ENCODE measurements around the gene ATP2B1. TPM values are rescaled to one million over a fixed set of nuclear protein-coding genes. Genes with fewer than 3 reads are reported as not detected.

ATP2B1 gene
- total RNA-seq, 2 donors from 2014 or later = 16.4 to 80.3 TPM

DNA sequence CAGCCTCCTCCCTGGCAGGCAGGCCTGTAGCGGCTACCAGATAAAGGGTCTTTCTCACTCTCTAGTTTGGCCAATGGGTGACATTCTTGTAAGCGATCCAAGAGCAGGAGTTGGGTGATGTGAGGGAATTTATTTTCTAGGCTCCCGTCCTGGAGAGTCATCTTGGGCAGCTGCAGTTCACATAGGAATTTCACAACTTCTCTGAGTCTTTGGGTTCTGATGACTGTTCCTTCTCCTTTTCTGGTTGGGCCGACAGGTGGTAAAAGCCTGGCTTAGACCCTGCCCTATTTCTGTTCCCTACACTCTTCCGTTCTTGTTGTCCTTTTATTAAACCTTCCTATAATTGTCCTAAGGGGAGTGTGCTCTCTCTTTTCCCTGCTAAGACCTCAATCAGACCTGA lies 140.2 kb downstream of the ATP2B1 start:
- no peaks in the 10 kb centered on the region for H3K9me3 ChIP-seq
- no peak for DNase-seq (ENCODE audit: low spot score)
- no peak overlapping the region for H3K27ac ChIP-seq
- intact Hi-C loops (cut with DNase I) = no loop called here
- H3K4me3 ChIP-seq = no peak overlapping the region
- H3K4me1 ChIP-seq (replicated peaks) = no peaks in the 10 kb centered on the region
- no peaks in the 10 kb centered on the region for H3K36me3 ChIP-seq
- no peak for TF ChIP-seq POLR2A (IDR thresholded peaks at IDR 0.05)
- no peak for TF ChIP-seq POLR2AphosphoS5 (IDR thresholded peaks at IDR 0.05)
- TF ChIP-seq, protein P1, sequence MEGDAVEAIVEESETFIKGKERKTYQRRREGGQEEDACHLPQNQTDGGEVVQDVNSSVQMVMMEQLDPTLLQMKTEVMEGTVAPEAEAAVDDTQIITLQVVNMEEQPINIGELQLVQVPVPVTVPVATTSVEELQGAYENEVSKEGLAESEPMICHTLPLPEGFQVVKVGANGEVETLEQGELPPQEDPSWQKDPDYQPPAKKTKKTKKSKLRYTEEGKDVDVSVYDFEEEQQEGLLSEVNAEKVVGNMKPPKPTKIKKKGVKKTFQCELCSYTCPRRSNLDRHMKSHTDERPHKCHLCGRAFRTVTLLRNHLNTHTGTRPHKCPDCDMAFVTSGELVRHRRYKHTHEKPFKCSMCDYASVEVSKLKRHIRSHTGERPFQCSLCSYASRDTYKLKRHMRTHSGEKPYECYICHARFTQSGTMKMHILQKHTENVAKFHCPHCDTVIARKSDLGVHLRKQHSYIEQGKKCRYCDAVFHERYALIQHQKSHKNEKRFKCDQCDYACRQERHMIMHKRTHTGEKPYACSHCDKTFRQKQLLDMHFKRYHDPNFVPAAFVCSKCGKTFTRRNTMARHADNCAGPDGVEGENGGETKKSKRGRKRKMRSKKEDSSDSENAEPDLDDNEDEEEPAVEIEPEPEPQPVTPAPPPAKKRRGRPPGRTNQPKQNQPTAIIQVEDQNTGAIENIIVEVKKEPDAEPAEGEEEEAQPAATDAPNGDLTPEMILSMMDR (IDR thresholded peaks at IDR 0.05) = no peak
- no peaks in the 10 kb centered on the region for H3K27me3 ChIP-seq (replicated peaks; ENCODE audit: insufficient read depth)
- 64% methylated on average over 5 of the region's 5 CpGs for WGBS

DNA sequence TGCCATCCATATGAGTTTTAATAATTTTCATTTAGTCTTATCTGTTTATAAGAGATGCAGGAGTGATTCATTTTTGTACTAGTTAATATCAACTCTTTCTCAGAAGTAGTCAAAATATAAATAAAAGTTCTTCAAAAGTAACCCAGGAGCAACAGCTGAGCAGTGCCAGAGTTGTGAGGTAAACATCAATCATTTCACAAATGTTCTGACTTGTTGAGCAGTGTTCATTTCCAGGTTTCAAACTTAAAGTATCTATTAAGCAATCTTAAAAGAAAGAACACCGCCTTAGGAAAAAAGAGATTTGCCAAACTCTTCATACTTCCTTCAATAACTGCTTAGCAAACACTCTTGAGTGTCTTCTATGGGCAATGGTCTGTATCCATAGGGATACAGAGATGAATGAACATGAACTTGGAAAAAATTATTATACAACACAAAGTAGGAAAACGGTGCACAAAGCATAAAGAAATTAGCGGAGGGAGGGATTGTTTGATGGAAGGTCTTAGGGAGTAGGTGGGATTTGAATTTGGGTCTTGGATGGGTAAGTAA lies 140.9 kb downstream of the ATP2B1 start:
- no peak for DNase-seq (ENCODE audit: low spot score)
- 68% methylated on average over 3 of the region's 3 CpGs for WGBS
- Histone ChIP-seq H3K36me3 (no peaks in the 10 kb centered on the region), H3K27me3 (replicated peaks; ENCODE audit: insufficient read depth) (no peaks in the 10 kb centered on the region), H3K27ac (no peak overlapping the region), H3K4me3 (no peak overlapping the region), H3K9me3 (no peaks in the 10 kb centered on the region), H3K4me1 (replicated peaks) (no peaks in the 10 kb centered on the region)
- intact Hi-C loops (cut with DNase I) = no loop called here
- TF ChIP-seq, protein P1 (IDR thresholded peaks at IDR 0.05) = no peak
- no peak for TF ChIP-seq POLR2AphosphoS5 (IDR thresholded peaks at IDR 0.05)
- TF ChIP-seq POLR2A (IDR thresholded peaks at IDR 0.05) = no peak

DNA sequence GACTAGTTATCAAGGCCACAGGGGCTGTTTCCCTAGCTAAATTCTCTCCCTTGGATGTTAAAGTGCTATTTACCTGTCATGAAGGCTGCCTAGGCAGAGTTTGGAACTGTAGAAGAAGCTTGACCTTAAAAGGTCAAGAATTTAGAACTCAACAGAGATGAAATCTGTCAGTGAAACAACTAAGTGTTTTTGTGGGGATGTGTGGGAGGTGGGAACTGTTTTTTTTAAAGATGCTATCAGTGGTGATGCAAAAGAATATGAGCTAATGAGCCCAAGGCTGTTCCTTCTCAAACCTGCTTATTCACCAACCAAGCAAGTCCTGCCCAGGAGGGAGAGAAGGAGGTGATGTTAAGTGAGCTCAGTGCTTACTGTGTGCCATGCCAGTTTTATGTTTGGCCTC lies 142.0 kb downstream of the ATP2B1 start:
- Histone ChIP-seq H3K4me3 (no peak overlapping the region), H3K36me3 (no peaks in the 10 kb centered on the region), H3K27me3 (replicated peaks; ENCODE audit: insufficient read depth) (no peaks in the 10 kb centered on the region), H3K4me1 (replicated peaks) (no peaks in the 10 kb centered on the region), H3K9me3 (no peaks in the 10 kb centered on the region), H3K27ac (no peak overlapping the region)
- no peak for DNase-seq (ENCODE audit: low spot score)
- TF ChIP-seq POLR2AphosphoS5 (IDR thresholded peaks at IDR 0.05) (no peak), POLR2A (IDR thresholded peaks at IDR 0.05) (no peak)
- TF ChIP-seq, protein P1 (IDR thresholded peaks at IDR 0.05) = no peak
- intact Hi-C loops (cut with DNase I) = no loop called here

DNA sequence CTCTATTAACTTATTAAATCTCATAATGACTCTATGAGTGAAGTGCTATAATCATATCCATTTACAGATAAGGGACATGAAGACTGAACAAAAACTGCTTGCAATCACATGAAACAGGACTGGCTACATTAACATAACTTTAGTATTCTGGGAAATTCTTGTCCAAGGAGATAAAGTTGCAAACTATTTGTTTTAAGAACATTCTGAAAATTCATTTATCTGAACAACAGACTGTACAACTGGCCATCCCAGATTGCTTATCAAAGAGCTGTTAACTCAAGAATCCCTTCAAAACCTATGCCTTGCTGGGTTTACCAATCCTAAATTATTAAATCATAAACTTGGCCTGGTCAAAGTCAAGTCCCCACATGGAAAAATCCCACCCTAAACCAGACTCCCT lies 143.6 kb downstream of the ATP2B1 start:
- no peak overlapping the region for H3K4me3 ChIP-seq
- DNase-seq (ENCODE audit: low spot score) = no peak
- H3K4me1 ChIP-seq (replicated peaks) = no peaks in the 10 kb centered on the region
- H3K36me3 ChIP-seq = no peaks in the 10 kb centered on the region
- no peaks in the 10 kb centered on the region for H3K27me3 ChIP-seq (replicated peaks; ENCODE audit: insufficient read depth)
- no peak for TF ChIP-seq POLR2AphosphoS5 (IDR thresholded peaks at IDR 0.05)
- TF ChIP-seq, protein P1 (IDR thresholded peaks at IDR 0.05) = no peak
- no peak for TF ChIP-seq POLR2A (IDR thresholded peaks at IDR 0.05)
- no peaks in the 10 kb centered on the region for H3K9me3 ChIP-seq
- intact Hi-C loops (cut with DNase I) = no loop called here
- no peak overlapping the region for H3K27ac ChIP-seq

DNA sequence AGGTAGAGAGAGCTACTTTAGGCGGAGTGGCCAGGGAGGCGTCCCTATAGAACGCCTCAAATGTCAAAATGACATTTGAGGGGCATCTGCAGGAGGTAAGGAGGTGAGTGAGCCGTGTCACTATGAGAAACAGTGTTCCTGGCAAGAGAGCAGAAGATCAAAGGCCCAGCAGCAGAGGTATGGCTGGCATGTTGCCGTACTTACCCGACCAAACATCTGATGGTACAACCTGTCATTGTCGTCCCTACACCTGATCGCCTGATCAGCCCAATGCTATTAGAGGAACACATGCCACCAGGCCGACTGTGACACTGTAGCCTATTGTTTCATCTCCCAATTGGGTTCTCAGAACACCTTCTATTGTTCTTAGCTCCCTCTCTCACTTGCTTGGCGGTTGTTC lies 148.9 kb downstream of the ATP2B1 start:
- WGBS = 92% methylated on average over 10 of the region's 10 CpGs
- Histone ChIP-seq H3K4me1 (replicated peaks) (no peaks in the 10 kb centered on the region), H3K9me3 (no peaks in the 10 kb centered on the region), H3K36me3 (no peaks in the 10 kb centered on the region), H3K27ac (no peak overlapping the region), H3K4me3 (no peak overlapping the region), H3K27me3 (replicated peaks; ENCODE audit: insufficient read depth) (no peaks in the 10 kb centered on the region)
- TF ChIP-seq POLR2AphosphoS5 (IDR thresholded peaks at IDR 0.05) = no peak
- TF ChIP-seq, protein P1 (IDR thresholded peaks at IDR 0.05) = no peak
- TF ChIP-seq POLR2A (IDR thresholded peaks at IDR 0.05) = no peak
- no peak for DNase-seq (ENCODE audit: low spot score)
- intact Hi-C loops (cut with DNase I) = no loop called here
